DND-41 (cell line): ENCODE data around the gene GYG2.

ENCODE experiments used
- ATAC-seq: fragments of 200-7000 bp; cut with Tn5 transposase; 3 replicates; pipeline ENCODE4 v1.9.1; 2021; ENCODE audit warnings: low read depth; ENCODE audit not compliant: insufficient read depth
- DNase-seq: peaks from one replicate; pipeline ENCODE4 v3.0.0-alpha.2; 2020
- H2AFZ ChIP-seq: 2 replicates; pipeline ENCODE4 v1.6.0; 2012; ENCODE audit warnings: low read depth, low read length
- H3K27ac ChIP-seq: 2 replicates; pipeline ENCODE4 v1.5.1; 2012; ENCODE audit warnings: low read length, inconsistent platforms
- H3K27me3 ChIP-seq: fragments of 200-600 bp; sonication (generic); 2 replicates; pipeline ENCODE4 v1.6.0; 2012; ENCODE audit warnings: low read length, mild to moderate bottlenecking, inconsistent platforms; ENCODE audit not compliant: insufficient read depth, poor library complexity
- H3K36me3 ChIP-seq: 2 replicates; pipeline ENCODE4 v1.5.1; 2012; ENCODE audit warnings: low read length, inconsistent platforms; ENCODE audit not compliant: insufficient read depth
- H3K4me1 ChIP-seq: 2 replicates; pipeline ENCODE4 v1.5.1; 2012; ENCODE audit warnings: mild to moderate bottlenecking, low read length; ENCODE audit not compliant: insufficient read depth
- H3K4me2 ChIP-seq: 2 replicates; pipeline ENCODE4 v1.6.0; 2012; ENCODE audit warnings: mild to moderate bottlenecking, moderate library complexity, low read length, inconsistent platforms; ENCODE audit not compliant: insufficient read depth
- H3K4me3 ChIP-seq, 2 experiments: fragments of 200-600 bp in 1 of 2; shearing (Covaris generic) in 1 of 2; 2 replicates each; pipeline ENCODE4 v1.5.1; 2012 to 2016; ENCODE audit warnings: inconsistent platforms in 2 of 2, low read length in 2 of 2, mild to moderate bottlenecking in 2 of 2, low read depth in 1 of 2, moderate library complexity in 1 of 2
- H3K79me2 ChIP-seq: 2 replicates; pipeline ENCODE4 v1.6.0; 2012; ENCODE audit warnings: low read length, inconsistent platforms; ENCODE audit not compliant: insufficient read depth
- H3K9ac ChIP-seq: 2 replicates; pipeline ENCODE4 v1.6.0; 2012; ENCODE audit warnings: low read depth, mild to moderate bottlenecking, inconsistent platforms, low read length, moderate library complexity
- H3K9me3 ChIP-seq: 2 replicates; pipeline ENCODE4 v1.5.1; 2012; ENCODE audit warnings: low read length, moderate library complexity, mild to moderate bottlenecking, inconsistent platforms; ENCODE audit not compliant: insufficient read depth, severe bottlenecking
- H4K20me1 ChIP-seq: 2 replicates; pipeline ENCODE4 v1.6.0; 2012; ENCODE audit warnings: low read length; ENCODE audit not compliant: insufficient read depth
- CTCF ChIP-seq: IDR thresholded peaks from 2 replicates; pipeline ENCODE4 v1.5.1; 2012; ENCODE audit warnings: borderline replicate concordance, low read length, moderate library complexity, mild to moderate bottlenecking; ENCODE audit not compliant: poor library complexity, severe bottlenecking; ENCODE audit errors: extremely low read depth
- EZH2 ChIP-seq: IDR thresholded peaks from 3 replicates; pipeline ENCODE4 v1.6.1; 2012; ENCODE audit warnings: borderline replicate concordance, low read depth, mild to moderate bottlenecking, moderate library complexity, low read length, inconsistent platforms; ENCODE audit not compliant: severe bottlenecking

Gene GYG2

GRCh38 chrX:2926664-2927275 is 98.0 kb downstream of the GYG2 start:
- DNase-seq (no peak), ATAC-seq (no peak)
- Histone ChIP-seq H3K4me1 (no peaks in the 10 kb centered on the region), H4K20me1 (no peaks in the 10 kb centered on the region), H3K27me3 (no peaks in the 10 kb centered on the region), H3K9me3 (no peaks in the 10 kb centered on the region), H2AFZ (no peak overlapping the region), H3K4me2 (no peak overlapping the region), H3K4me3 (no peak overlapping the region), H3K9ac (no peak overlapping the region), H3K27ac (no peak overlapping the region), H3K36me3 (no peaks in the 10 kb centered on the region), H3K79me2 (no peaks in the 10 kb centered on the region)
- no peak for TF ChIP-seq CTCF
- no peak for TF ChIP-seq EZH2

GRCh38 chrX:2928191-2928582 is 99.5 kb downstream of the GYG2 start:
- no peak for ATAC-seq
- Histone ChIP-seq H3K27ac (no peak overlapping the region), H3K4me1 (no peaks in the 10 kb centered on the region), H3K9ac (no peak overlapping the region), H4K20me1 (no peaks in the 10 kb centered on the region), H3K36me3 (no peaks in the 10 kb centered on the region), H3K4me2 (no peak overlapping the region), H3K27me3 (no peaks in the 10 kb centered on the region), H3K4me3 (no peak overlapping the region), H2AFZ (no peak overlapping the region), H3K9me3 (no peaks in the 10 kb centered on the region), H3K79me2 (no peaks in the 10 kb centered on the region)
- no peak for TF ChIP-seq CTCF
- no peak for TF ChIP-seq EZH2
- no peak for DNase-seq

GRCh38 chrX:2928583-2929434 is 100.1 kb downstream of the GYG2 start, which contains the start of gene ARSD:
Gene ARSD (minus strand): TSS chrX:2929339. CDS start chrX:2929275, 64 bp downstream.
- Histone ChIP-seq H3K27ac (no peak within 1 kb of the TSS), H2AFZ (no peak within 1 kb of the TSS), H3K9ac (no peak within 1 kb of the TSS)

More at GRCh38 chrX:2928583-2929434, 100.1 kb downstream of the GYG2 start, which contains the start of gene ARSD:
- no peaks in the 10 kb centered on the region for H3K27me3 ChIP-seq
- DNase-seq (no peak), ATAC-seq (no peak)
- no peak for TF ChIP-seq CTCF
- TF ChIP-seq EZH2, result no peak
- H3K9me3 ChIP-seq, result no peaks in the 10 kb centered on the region
- H3K4me1 ChIP-seq, result no peaks in the 10 kb centered on the region
- no peaks in the 10 kb centered on the region for H3K79me2 ChIP-seq
- H3K36me3 ChIP-seq, result no peaks in the 10 kb centered on the region
- H3K4me2 ChIP-seq, result no peak within 1 kb of the TSS
- no peak within 1 kb of the TSS for H3K4me3 ChIP-seq
- H4K20me1 ChIP-seq, result no peaks in the 10 kb centered on the region
